ENCODE results near the gene LRRTM4. TPM values are rescaled to one million over a fixed set of nuclear protein-coding genes. Genes with fewer than 3 reads are reported as not detected.

LRRTM4 gene
- total and polyA plus RNA-seq, 10 of the 15 experiments (the other 5 are each of a cell fraction or from before 2014, with no cell fraction given) = 0.01 to 1.0 TPM; not detected in 8

DNA sequence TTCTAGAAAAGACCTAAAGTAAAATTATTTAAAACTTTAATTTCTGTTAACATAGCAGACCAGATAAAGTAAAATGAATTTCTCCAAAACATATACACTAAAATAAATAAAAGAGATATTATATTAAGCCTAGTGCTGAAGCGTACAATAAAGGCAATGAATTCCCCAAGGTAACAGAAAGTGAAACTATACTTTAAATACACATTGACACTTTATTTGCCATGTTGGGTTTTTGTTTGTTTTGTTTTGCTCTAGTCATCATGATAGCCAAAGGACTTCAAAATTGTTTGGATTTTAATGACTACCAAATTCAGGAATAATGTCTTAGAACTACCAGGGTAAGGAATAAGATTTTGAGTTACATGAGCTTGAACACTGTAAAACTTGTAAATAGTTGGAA, 413.3 kb downstream of the LRRTM4 start (continued):
- TF ChIP-seq, protein P1, sequence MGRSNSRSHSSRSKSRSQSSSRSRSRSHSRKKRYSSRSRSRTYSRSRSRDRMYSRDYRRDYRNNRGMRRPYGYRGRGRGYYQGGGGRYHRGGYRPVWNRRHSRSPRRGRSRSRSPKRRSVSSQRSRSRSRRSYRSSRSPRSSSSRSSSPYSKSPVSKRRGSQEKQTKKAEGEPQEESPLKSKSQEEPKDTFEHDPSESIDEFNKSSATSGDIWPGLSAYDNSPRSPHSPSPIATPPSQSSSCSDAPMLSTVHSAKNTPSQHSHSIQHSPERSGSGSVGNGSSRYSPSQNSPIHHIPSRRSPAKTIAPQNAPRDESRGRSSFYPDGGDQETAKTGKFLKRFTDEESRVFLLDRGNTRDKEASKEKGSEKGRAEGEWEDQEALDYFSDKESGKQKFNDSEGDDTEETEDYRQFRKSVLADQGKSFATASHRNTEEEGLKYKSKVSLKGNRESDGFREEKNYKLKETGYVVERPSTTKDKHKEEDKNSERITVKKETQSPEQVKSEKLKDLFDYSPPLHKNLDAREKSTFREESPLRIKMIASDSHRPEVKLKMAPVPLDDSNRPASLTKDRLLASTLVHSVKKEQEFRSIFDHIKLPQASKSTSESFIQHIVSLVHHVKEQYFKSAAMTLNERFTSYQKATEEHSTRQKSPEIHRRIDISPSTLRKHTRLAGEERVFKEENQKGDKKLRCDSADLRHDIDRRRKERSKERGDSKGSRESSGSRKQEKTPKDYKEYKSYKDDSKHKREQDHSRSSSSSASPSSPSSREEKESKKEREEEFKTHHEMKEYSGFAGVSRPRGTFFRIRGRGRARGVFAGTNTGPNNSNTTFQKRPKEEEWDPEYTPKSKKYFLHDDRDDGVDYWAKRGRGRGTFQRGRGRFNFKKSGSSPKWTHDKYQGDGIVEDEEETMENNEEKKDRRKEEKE (IDR thresholded peaks at IDR 0.05) = no peak

DNA sequence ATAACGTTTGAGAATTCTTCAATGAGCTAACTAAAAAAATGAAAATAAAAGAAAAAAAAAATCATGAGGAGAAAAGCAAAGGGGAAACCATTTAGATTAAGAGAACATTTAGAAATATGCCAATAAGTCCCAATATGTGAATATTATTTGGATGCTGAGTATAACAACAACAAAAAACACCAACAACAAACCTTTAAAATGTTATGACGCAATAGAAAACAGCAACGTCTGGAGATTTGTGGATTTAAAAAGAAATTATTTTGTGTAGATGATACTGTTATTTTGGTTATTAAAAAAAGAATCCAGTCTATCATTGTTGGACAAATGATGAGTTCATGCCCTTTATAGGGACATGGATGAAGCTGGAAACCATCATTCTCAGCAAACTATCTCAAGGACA, 417.2 kb downstream of the LRRTM4 start:
- intact Hi-C loops (cut with micrococcal nuclease; ENCODE audit: unreplicated experiment) (no loop called here), in situ Hi-C loops (cut with MboI) (no loop called here)
- Histone ChIP-seq H3K4me3 (no peak overlapping the region), H2AFZ (ENCODE audit: control insufficient read depth, low read depth, low read length) (no peak overlapping the region), H3K36me3 (ENCODE audit: control insufficient read depth in 2 of 2, insufficient read depth in 2 of 2, low read length in 1 of 2) (no peaks in the 10 kb centered on the region), H4K20me1 (ENCODE audit: control insufficient read depth, insufficient read depth) (no peaks in the 10 kb centered on the region), H3K4me1 (ENCODE audit: control insufficient read depth, insufficient read depth, low read length) (no peaks in the 10 kb centered on the region), H3K9me3 (replicated peaks; ENCODE audit: control insufficient read depth, insufficient read depth, low read length) (no peaks in the 10 kb centered on the region), H3K79me2 (ENCODE audit: control insufficient read depth, insufficient read depth, low read length) (no peaks in the 10 kb centered on the region), H3K4me2 (ENCODE audit: control insufficient read depth, insufficient read depth) (no peak overlapping the region), H3K27me3 (replicated peaks in 1 of 2; ENCODE audit: control insufficient read depth in 2 of 2, insufficient read depth in 2 of 2, low read length in 1 of 2) (no peaks in the 10 kb centered on the region), H3K27ac (ENCODE audit: control insufficient read depth, insufficient read depth) (no peak overlapping the region), H3K9ac (ENCODE audit: control insufficient read depth, insufficient read depth, low read length) (no peak overlapping the region)
- SMC1A ChIA-PET (ENCODE audit: uncharacterized antibody, unreplicated experiment) = no interaction called here
- RAD21 ChIA-PET (ENCODE audit: unreplicated experiment) = no interaction called here
- TF ChIP-seq RUNX3 (IDR thresholded peaks at IDR 0.05; ENCODE audit: low read length) (no peak), RFX5 (IDR thresholded peaks at IDR 0.05; ENCODE audit: low read depth, low read length) (no peak)
- WGBS (ENCODE audit: insufficient coverage, insufficient replicate concordance, low lambda C conversion rate, missing lambda C conversion rate) = 21% methylated on average over 3 of the region's 3 CpGs
- CTCF ChIA-PET = no interaction called here
- no peak for ATAC-seq
- DNase-seq (ENCODE audit: low read depth, low spot score) = no peak
- no TSS peak for BruUV-seq (replicated peaks)
- no peak for FAIRE-seq
- POLR2A ChIA-PET = no interaction called here

GRCh38 chr2:77104554-77104953, 417.6 kb downstream of the LRRTM4 start:
- no TSS peak for BruUV-seq (replicated peaks)
- no peaks in the 10 kb centered on the region for H3K36me3 ChIP-seq (ENCODE audit: control insufficient read depth in 2 of 2, insufficient read depth in 2 of 2, low read length in 1 of 2)
- no peak overlapping the region for H3K27ac ChIP-seq (ENCODE audit: control insufficient read depth, insufficient read depth)
- SMC1A ChIA-PET (ENCODE audit: uncharacterized antibody, unreplicated experiment) = no interaction called here
- no peaks in the 10 kb centered on the region for H4K20me1 ChIP-seq (ENCODE audit: control insufficient read depth, insufficient read depth)
- CTCF ChIA-PET = no interaction called here
- POLR2A ChIA-PET = no interaction called here
- intact Hi-C loops (cut with micrococcal nuclease; ENCODE audit: unreplicated experiment) = no loop called here
- WGBS (ENCODE audit: insufficient coverage, insufficient replicate concordance, low lambda C conversion rate, missing lambda C conversion rate) = 49% methylated on average over 6 of the region's 6 CpGs
- ATAC-seq (0 out of 3 replicates have a peak, but pooled peaks have one; percentile 21), FAIRE-seq (no peak), DNase-seq (ENCODE audit: low read depth, low spot score) (no peak)
- no peak overlapping the region for H3K9ac ChIP-seq (ENCODE audit: control insufficient read depth, insufficient read depth, low read length)
- no peak overlapping the region for H3K4me2 ChIP-seq (ENCODE audit: control insufficient read depth, insufficient read depth)
- no peaks in the 10 kb centered on the region for H3K4me1 ChIP-seq (ENCODE audit: control insufficient read depth, insufficient read depth, low read length)
- H3K27me3 ChIP-seq (replicated peaks in 1 of 2; ENCODE audit: control insufficient read depth in 2 of 2, insufficient read depth in 2 of 2, low read length in 1 of 2) = no peaks in the 10 kb centered on the region
- H3K4me3 ChIP-seq = no peak overlapping the region
- no peaks in the 10 kb centered on the region for H3K9me3 ChIP-seq (replicated peaks; ENCODE audit: control insufficient read depth, insufficient read depth, low read length)
- no peak overlapping the region for H2AFZ ChIP-seq (ENCODE audit: control insufficient read depth, low read depth, low read length)
- RAD21 ChIA-PET (ENCODE audit: unreplicated experiment) = no interaction called here
- H3K79me2 ChIP-seq (ENCODE audit: control insufficient read depth, insufficient read depth, low read length) = no peaks in the 10 kb centered on the region
- in situ Hi-C loops (cut with MboI) = no loop called here
- no peak for TF ChIP-seq DPF2 (IDR thresholded peaks at IDR 0.05)
- no peak for TF ChIP-seq CBX3 (IDR thresholded peaks at IDR 0.05; ENCODE audit: borderline replicate concordance, low read depth)
- TF ChIP-seq BHLHE40 (IDR thresholded peaks at IDR 0.05; ENCODE audit: borderline replicate concordance in 1 of 2, low read depth in 2 of 2, low read length in 1 of 2) = no peak
- TF ChIP-seq CHD4 (IDR thresholded peaks at IDR 0.05) = no peak
- no peak for TF ChIP-seq POLR2AphosphoS5 (IDR thresholded peaks at IDR 0.05; ENCODE audit: low read length)
- no peak for TF ChIP-seq BCL11A (IDR thresholded peaks at IDR 0.05; ENCODE audit: low read depth, low read length)
- TF ChIP-seq ZSCAN29 (IDR thresholded peaks at IDR 0.05) = no peak
- no peak for TF ChIP-seq NFIC (IDR thresholded peaks at IDR 0.05; ENCODE audit: low read depth, low read length)
- TF ChIP-seq SP1 (IDR thresholded peaks at IDR 0.05; ENCODE audit: low read depth, low read length) = no peak
- TF ChIP-seq STAT3 (IDR thresholded peaks at IDR 0.05; ENCODE audit: low read depth, low read length) = no peak
- TF ChIP-seq IKZF1 (conservative IDR thresholded peaks at IDR 0.05) = no peak
- TF ChIP-seq NR2C2 (IDR thresholded peaks at IDR 0.05; ENCODE audit: borderline replicate concordance, control insufficient read depth, insufficient read length, low read depth) = no peak

All from GM12878 (cell line).